ENCODE results near the gene IMP3. TPM values are rescaled to one million over a fixed set of nuclear protein-coding genes. Genes with fewer than 3 reads are reported as not detected.

Gene IMP3
- total and polyA plus RNA-seq, 8 donors = 3.5 to 137 (median 74.1) TPM

- DNase-seq = no peak
- TF ChIP-seq EP300 (IDR thresholded peaks at IDR 0.05) = no peak
- TF ChIP-seq, protein P1, sequence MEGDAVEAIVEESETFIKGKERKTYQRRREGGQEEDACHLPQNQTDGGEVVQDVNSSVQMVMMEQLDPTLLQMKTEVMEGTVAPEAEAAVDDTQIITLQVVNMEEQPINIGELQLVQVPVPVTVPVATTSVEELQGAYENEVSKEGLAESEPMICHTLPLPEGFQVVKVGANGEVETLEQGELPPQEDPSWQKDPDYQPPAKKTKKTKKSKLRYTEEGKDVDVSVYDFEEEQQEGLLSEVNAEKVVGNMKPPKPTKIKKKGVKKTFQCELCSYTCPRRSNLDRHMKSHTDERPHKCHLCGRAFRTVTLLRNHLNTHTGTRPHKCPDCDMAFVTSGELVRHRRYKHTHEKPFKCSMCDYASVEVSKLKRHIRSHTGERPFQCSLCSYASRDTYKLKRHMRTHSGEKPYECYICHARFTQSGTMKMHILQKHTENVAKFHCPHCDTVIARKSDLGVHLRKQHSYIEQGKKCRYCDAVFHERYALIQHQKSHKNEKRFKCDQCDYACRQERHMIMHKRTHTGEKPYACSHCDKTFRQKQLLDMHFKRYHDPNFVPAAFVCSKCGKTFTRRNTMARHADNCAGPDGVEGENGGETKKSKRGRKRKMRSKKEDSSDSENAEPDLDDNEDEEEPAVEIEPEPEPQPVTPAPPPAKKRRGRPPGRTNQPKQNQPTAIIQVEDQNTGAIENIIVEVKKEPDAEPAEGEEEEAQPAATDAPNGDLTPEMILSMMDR (IDR thresholded peaks at IDR 0.05) = no peak
- no peak for TF ChIP-seq POLR2A (IDR thresholded peaks at IDR 0.05)
- TF ChIP-seq POLR2AphosphoS5 (IDR thresholded peaks at IDR 0.05) = no peak
- intact Hi-C loops (cut with DNase I; ENCODE audit: low total_unique reads) = no loop called here
- Histone ChIP-seq H3K4me1 (peaks cover 16 to 35% (median 25%) of the 10 kb centered on the region in 4 donors), H3K27ac (no peak overlapping the region), H3K36me3 (peaks cover 0 to 65% (median 34%) of the 10 kb centered on the region in 4 donors), H3K4me3 (no peak overlapping the region), H3K9me3 (no peaks in the 10 kb centered on the region), H3K27me3 (no peaks in the 10 kb centered on the region)
- WGBS, 5 donors = 58 to 77% (median 71%) methylated on average over 15 to 16 of the region's 16 CpGs
Observed at GRCh38 chr15:75677465-75678323, 37.7 kb upstream of the IMP3 start.

DNA sequence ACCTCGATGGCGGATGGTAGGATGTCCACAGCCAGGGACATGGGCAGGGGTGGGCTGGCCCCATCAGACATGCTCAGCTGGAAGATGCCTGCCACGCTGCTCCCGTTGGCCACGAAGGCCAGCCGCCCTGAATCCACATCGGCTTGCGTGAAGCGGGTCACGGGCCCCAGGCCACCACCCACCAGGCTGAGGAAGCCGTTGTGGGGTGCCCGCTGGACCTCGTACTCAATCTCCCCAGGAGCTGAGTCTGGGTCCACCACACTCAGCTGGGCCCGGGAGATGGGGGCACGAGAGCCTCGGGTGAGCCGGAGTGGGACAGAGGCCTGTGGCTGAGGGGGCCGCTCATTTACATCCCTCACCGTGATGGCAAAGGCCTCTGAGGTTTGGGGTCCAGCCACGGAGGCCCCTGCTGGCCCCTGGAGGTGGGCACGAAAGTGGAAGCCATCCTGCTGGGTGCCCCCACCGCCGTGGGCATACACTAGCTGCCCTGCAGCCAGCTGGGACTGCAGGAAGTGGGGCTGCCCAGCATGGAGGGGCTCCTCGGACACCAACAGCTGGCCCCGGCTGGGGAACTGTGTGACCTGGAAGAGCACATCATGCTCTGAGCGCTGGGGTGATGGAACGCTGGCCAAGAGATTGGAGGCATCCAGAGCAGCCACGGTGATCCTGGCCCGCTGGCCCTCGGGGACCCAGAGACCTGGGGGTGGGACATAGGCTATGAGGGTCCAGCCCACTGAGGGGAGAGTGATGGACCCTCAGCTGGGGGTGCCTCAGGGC is 36.9 kb upstream of the IMP3 start:
- Histone ChIP-seq H3K4me1 (peaks cover 20 to 41% (median 29%) of the 10 kb centered on the region in 4 donors), H3K4me3 (no peak overlapping the region), H3K9me3 (no peaks in the 10 kb centered on the region), H3K27me3 (no peaks in the 10 kb centered on the region), H3K27ac (peak overlapping the region in 1 of 5 donors; percentile 18), H3K36me3 (peaks cover 0 to 57% (median 29%) of the 10 kb centered on the region in 4 donors)
- intact Hi-C loops (cut with DNase I; ENCODE audit: low total_unique reads) = no loop called here
- TF ChIP-seq, protein P1 (IDR thresholded peaks at IDR 0.05) = no peak
- TF ChIP-seq EP300 (IDR thresholded peaks at IDR 0.05) (no peak), POLR2AphosphoS5 (IDR thresholded peaks at IDR 0.05) (no peak), POLR2A (IDR thresholded peaks at IDR 0.05) (no peak)
- 85 to 90% (median 89%) methylated on average over 21 to 30 of the region's 30 CpGs for WGBS, 5 donors
- no peak for DNase-seq

- Histone ChIP-seq H3K36me3 (peaks cover 0 to 46% (median 25%) of the 10 kb centered on the region in 4 donors), H3K9me3 (no peaks in the 10 kb centered on the region), H3K4me1 (peaks cover 20 to 47% (median 30%) of the 10 kb centered on the region in 4 donors), H3K27ac (peak overlapping the region in 1 of 5 donors; percentile 86), H3K27me3 (no peaks in the 10 kb centered on the region), H3K4me3 (no peak overlapping the region)
- WGBS, 5 donors = 82 to 92% (median 90%) methylated on average over 14 to 41 of the region's 41 CpGs
- intact Hi-C loops (cut with DNase I; ENCODE audit: low total_unique reads) = no loop called here
- no peak for DNase-seq
- no peak for TF ChIP-seq POLR2AphosphoS5 (IDR thresholded peaks at IDR 0.05)
- no peak for TF ChIP-seq POLR2A (IDR thresholded peaks at IDR 0.05)
- TF ChIP-seq, protein P1 (IDR thresholded peaks at IDR 0.05) = no peak
- TF ChIP-seq EP300 (IDR thresholded peaks at IDR 0.05) = no peak
Observed at GRCh38 chr15:75675579-75676404, 35.8 kb upstream of the IMP3 start.
